Right atrium auricular region (tissue), 2 donors: Measurements from ENCODE around the gene RAB1A. TPM values are rescaled to one million over a fixed set of nuclear protein-coding genes. Genes with fewer than 3 reads are reported as not detected.
A peak's percentile ranks its signal among the peaks of the same experiment; 100 is the strongest.

ENCODE experiments used
- DNase-seq: peaks from one replicate; pipeline ENCODE4 v3.0.0-alpha.2; 2019; ENCODE audit warnings: low spot score
- H3K27ac ChIP-seq, 2 donors: fragments of 200-600 bp; sonication (generic); 1 replicate in 1 of 2; 2 replicates in 1 of 2; pipeline ENCODE4 v1.5.1; 2016 to 2019
- H3K27me3 ChIP-seq, 2 donors: fragments of 200-600 bp; sonication (generic); one replicate each; pipeline versions ENCODE4 v1.5.1 to v1.6.0; 2017 to 2019
- H3K36me3 ChIP-seq: fragments of 200-600 bp; sonication (generic); one replicate; pipeline ENCODE4 v1.5.1; 2016
- H3K4me1 ChIP-seq, 2 donors: fragments of 200-600 bp; sonication (generic); one replicate each; pipeline versions ENCODE4 v1.5.1 to v1.6.0; 2017 to 2019
- H3K4me3 ChIP-seq, 2 donors: fragments of 200-600 bp; sonication (generic); 1 replicate in 1 of 2; 2 replicates in 1 of 2; pipeline ENCODE4 v1.5.1; 2017 to 2019; ENCODE audit warnings: mild to moderate bottlenecking in 1 of 2, moderate library complexity in 1 of 2
- H3K9me3 ChIP-seq, 2 donors: fragments of 200-600 bp; sonication (generic); one replicate each; pipeline ENCODE4 v1.5.1; 2019
- CTCF ChIP-seq, 2 donors: fragments of 200-600 bp; sonication (generic); IDR thresholded peaks; one replicate each; pipeline ENCODE4 v1.5.1; 2019; ENCODE audit warnings: antibody characterized with exemption in 2 of 2
- total RNA-seq, 2 donors: library from RNA; depleted of rRNA; stranded (reverse); fragments of >200 nt; gene quantifications; one replicate each; pipeline ENCODE4 v1.1.0, GENCODE V29; 2016

Gene RAB1A
- total RNA-seq, 2 donors from 2014 or later = 69.6 to 73.8 TPM

- no peak overlapping the region for H3K4me3 ChIP-seq
- no peak overlapping the region for H3K27ac ChIP-seq
- no peaks in the 10 kb centered on the region for H3K4me1 ChIP-seq
- no peaks in the 10 kb centered on the region for H3K27me3 ChIP-seq
- H3K9me3 ChIP-seq = no peaks in the 10 kb centered on the region
- H3K36me3 ChIP-seq = no peaks in the 10 kb centered on the region
- no peak for DNase-seq
- no peak for TF ChIP-seq CTCF (IDR thresholded peaks at IDR 0.05)
These were observed 80.8 kb downstream of the RAB1A start for GRCh38 chr2:65049010-65049639.

- no peaks in the 10 kb centered on the region for H3K4me1 ChIP-seq
- DNase-seq = no peak
- H3K27ac ChIP-seq = peak overlapping the region; percentile 32 to 56
- H3K4me3 ChIP-seq = no peak overlapping the region
- H3K9me3 ChIP-seq = no peaks in the 10 kb centered on the region
- no peaks in the 10 kb centered on the region for H3K36me3 ChIP-seq
- no peaks in the 10 kb centered on the region for H3K27me3 ChIP-seq
- no peak for TF ChIP-seq CTCF (IDR thresholded peaks at IDR 0.05)
These were observed 83.1 kb downstream of the RAB1A start for GRCh38 chr2:65046633-65047407.

- Histone ChIP-seq H3K27me3 (no peaks in the 10 kb centered on the region), H3K27ac (no peak overlapping the region), H3K36me3 (no peaks in the 10 kb centered on the region), H3K4me1 (no peaks in the 10 kb centered on the region), H3K9me3 (no peaks in the 10 kb centered on the region), H3K4me3 (no peak overlapping the region)
- DNase-seq = no peak
- no peak for TF ChIP-seq CTCF (IDR thresholded peaks at IDR 0.05)
These were observed 84.3 kb downstream of the RAB1A start for GRCh38 chr2:65045651-65046050.

- no peak for TF ChIP-seq CTCF (IDR thresholded peaks at IDR 0.05)
- Histone ChIP-seq H3K4me3 (no peak overlapping the region), H3K27ac (no peak overlapping the region), H3K36me3 (no peaks in the 10 kb centered on the region), H3K9me3 (no peaks in the 10 kb centered on the region), H3K27me3 (no peaks in the 10 kb centered on the region), H3K4me1 (no peaks in the 10 kb centered on the region)
- no peak for DNase-seq
These were observed 85.7 kb downstream of the RAB1A start for GRCh38 chr2:65044097-65044735.

- no peak for DNase-seq
- Histone ChIP-seq H3K36me3 (no peaks in the 10 kb centered on the region), H3K4me3 (no peak overlapping the region), H3K4me1 (no peaks in the 10 kb centered on the region), H3K9me3 (no peaks in the 10 kb centered on the region), H3K27ac (no peak overlapping the region), H3K27me3 (no peaks in the 10 kb centered on the region)
- TF ChIP-seq CTCF (IDR thresholded peaks at IDR 0.05) = no peak
These were observed 86.9 kb downstream of the RAB1A start for GRCh38 chr2:65043001-65043400.
